Fibroblast of pulmonary artery (primary cell): ENCODE data around the gene PTGFRN.

Experiments
- DNase-seq: peaks from one replicate; pipeline ENCODE4 v3.0.0-alpha.2; 2010; ENCODE audit warnings: low read depth
- H3K4me3 ChIP-seq: replicated peaks from 2 replicates; pipeline ENCODE4 v1.5.1; 2011; ENCODE audit warnings: low read depth, mild to moderate bottlenecking, control low read depth, low read length, moderate library complexity
- TF ChIP-seq, protein P1 (sequence below): IDR thresholded peaks from 2 replicates; pipeline ENCODE4 v1.5.1; 2011; ENCODE audit warnings: mild to moderate bottlenecking, control low read depth, low read length, inconsistent platforms; ENCODE audit errors: missing control alignments

The PTGFRN gene

DNA sequence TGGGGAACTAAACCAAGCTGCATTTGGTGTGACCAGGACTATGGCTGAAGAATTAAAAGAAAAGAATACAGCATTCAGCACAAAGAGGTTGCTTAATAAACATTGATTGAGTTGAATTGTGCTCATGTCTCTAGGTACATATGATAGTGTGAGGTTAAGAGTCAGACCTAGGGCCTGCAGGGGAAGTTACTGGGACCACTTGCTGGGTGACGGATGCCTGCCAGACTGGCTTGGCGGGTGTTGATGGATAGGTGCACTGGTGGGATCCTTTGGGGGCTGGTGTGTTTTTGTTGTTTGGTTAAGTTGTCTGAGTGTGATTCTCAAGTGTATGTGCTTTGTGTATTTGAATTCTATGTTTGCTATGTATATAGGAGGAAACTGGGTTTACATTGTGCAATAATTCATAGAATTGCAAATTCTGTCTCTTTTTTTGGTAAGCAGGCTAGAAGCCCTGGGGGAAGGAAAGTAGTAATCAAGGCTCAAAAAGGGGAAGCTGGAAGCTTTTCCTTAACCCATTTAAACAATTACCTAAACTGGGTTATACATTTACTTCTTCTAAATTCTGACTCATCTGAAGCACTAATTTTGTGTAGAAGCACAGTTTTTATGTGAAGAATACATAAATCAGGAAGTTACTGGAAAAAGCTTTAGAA, 93.6 kb downstream of the PTGFRN start:
- DNase-seq, result no peak
- no peak overlapping the region for H3K4me3 ChIP-seq
- TF ChIP-seq, protein P1, sequence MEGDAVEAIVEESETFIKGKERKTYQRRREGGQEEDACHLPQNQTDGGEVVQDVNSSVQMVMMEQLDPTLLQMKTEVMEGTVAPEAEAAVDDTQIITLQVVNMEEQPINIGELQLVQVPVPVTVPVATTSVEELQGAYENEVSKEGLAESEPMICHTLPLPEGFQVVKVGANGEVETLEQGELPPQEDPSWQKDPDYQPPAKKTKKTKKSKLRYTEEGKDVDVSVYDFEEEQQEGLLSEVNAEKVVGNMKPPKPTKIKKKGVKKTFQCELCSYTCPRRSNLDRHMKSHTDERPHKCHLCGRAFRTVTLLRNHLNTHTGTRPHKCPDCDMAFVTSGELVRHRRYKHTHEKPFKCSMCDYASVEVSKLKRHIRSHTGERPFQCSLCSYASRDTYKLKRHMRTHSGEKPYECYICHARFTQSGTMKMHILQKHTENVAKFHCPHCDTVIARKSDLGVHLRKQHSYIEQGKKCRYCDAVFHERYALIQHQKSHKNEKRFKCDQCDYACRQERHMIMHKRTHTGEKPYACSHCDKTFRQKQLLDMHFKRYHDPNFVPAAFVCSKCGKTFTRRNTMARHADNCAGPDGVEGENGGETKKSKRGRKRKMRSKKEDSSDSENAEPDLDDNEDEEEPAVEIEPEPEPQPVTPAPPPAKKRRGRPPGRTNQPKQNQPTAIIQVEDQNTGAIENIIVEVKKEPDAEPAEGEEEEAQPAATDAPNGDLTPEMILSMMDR, result no peak

DNA sequence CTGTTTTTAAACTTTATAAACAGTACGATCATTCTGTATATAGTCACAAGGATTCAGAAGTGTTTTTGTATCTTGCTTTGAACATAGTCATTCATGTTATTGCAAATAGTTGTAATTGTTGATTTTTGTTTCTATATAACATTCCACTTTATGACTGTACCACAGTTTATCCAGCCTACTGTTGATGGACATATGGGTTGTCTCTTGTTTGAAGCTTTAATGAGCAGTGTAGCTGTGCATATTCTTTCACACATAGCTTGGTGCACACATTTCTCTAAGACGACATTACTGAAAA, 98.0 kb downstream of the PTGFRN start:
- no peak overlapping the region for H3K4me3 ChIP-seq
- no peak for DNase-seq
- TF ChIP-seq, protein P1, result no peak

DNA sequence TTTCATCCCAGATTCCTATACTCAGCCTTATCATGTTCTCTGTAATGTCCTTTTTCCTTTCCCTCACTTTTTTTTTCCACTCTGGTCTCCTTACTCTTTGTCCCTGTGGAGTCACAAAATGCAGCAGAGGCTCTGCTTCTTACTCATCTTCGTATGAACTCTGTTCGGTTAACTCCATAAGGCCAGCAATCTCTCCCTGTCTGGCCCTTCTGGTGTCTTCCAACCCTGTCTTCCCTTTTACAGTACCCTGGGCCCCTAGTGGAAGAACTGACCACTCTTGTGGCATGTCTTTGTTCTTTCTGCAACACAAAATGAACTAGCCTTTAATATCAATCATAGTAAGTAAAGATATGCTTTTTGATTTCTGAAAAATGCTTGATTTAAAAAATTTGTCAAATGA, 98.9 kb downstream of the PTGFRN start:
- DNase-seq, result no peak
- H3K4me3 ChIP-seq, result no peak overlapping the region
- TF ChIP-seq, protein P1, result peak; percentile 12

DNA sequence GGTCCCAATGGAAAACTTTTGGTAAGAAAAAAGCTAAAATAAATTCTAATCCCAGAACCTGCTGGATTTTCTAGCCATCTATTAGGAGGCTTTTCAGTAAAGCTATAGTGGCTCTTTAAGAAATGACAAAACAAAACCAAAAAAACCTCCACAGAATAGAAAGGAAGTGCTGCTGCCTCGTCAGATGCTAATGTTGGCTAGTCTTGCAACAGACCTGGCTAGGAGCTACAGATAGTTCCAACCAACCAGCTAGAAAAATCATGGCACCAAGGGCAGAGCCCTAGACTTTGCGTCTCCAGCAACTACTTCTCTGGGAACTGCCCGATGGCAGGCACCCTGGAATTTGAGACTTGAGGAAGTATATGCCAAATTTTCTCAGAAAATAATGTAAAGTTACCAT, 99.4 kb downstream of the PTGFRN start:
- TF ChIP-seq, protein P1, result no peak
- no peak overlapping the region for H3K4me3 ChIP-seq
- DNase-seq, result peak; percentile 81

DNA sequence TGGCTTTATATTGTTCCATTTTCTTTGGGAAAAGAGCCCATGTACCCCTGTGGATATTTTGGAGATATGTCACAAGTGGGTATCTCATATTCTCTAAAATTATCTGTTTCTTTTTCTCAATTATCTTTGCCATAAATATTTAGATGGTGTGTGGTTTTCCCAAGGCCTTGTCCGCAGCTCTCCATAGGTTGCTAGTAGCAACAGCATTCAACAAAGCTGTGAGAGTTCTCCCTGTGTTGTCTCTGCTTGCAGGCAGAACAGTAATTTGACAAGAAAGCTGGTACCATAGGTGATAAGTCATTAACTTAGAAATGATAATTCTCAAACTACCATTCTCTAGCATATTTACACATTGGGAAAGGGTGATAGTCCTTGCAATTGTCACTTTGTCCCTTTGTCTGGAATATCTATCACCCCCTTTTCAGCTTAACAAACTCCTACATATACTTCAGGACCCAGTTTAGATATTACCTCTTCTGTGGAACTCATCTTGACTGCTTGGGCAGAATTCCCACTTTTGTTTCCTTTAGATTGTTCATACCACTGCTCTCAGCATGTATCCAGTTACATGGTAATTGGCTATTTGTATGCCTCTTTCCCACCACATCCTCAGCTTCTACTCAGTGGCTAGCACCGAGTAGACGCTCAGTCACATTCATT, 100.7 kb downstream of the PTGFRN start:
- H3K4me3 ChIP-seq, result no peak overlapping the region
- TF ChIP-seq, protein P1, result no peak
- DNase-seq, result no peak

DNA sequence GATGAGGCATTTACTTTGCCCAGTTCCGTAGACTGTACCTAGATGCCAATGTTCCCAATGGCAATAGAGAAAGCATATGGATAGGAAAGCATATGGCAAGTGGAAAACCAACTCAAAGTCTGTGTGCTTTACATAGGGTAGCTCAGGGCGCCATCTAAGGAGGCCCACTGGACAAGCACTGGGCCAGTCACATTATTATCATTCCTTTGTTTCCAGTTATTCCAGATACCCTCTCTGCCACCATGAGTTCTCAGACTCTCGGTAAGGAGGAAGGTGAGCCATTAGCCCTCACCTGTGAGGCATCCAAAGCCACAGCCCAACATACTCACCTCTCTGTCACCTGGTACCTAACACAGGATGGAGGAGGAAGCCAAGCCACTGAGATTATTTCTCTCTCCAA, 101.6 kb downstream of the PTGFRN start:
- DNase-seq, result no peak
- TF ChIP-seq, protein P1, result no peak
- no peak overlapping the region for H3K4me3 ChIP-seq
